Skeletal muscle satellite cell (primary cell): ENCODE data around the gene FOXP2.
A peak's percentile ranks its signal among the peaks of the same experiment; 100 is the strongest.
"Not testable (repeated sequence)": the region's sequence is repeated elsewhere in the genome, so short reads cannot be mapped to it uniquely, and the experiment has no call there.

Source experiments
- H3K27me3 ChIP-seq: 2 replicates; pipeline ENCODE4 v1.7.0; 2013; ENCODE audit warnings: low read length; ENCODE audit not compliant: control insufficient read depth, insufficient read depth
- H3K36me3 ChIP-seq: 2 replicates; pipeline ENCODE4 v1.7.0; 2013; ENCODE audit warnings: mild to moderate bottlenecking, control low read depth, low read length; ENCODE audit not compliant: insufficient read depth
- H3K4me1 ChIP-seq: 2 replicates; pipeline ENCODE4 v1.7.0; 2013; ENCODE audit warnings: low read length; ENCODE audit not compliant: control insufficient read depth, insufficient read depth
- H3K4me2 ChIP-seq: 2 replicates; pipeline ENCODE4 v1.7.0; 2013; ENCODE audit warnings: mild to moderate bottlenecking, low read length
- H3K4me3 ChIP-seq: 2 replicates; pipeline ENCODE4 v1.7.0; 2013; ENCODE audit warnings: low read length
- H3K9ac ChIP-seq: 2 replicates; pipeline ENCODE4 v1.7.0; 2013; ENCODE audit warnings: mild to moderate bottlenecking, low read depth, low read length, moderate library complexity
- H3K9me3 ChIP-seq: replicated peaks from 2 replicates; pipeline ENCODE4 v1.7.0; 2013; ENCODE audit warnings: mild to moderate bottlenecking, control low read depth, low read length

Gene FOXP2

DNA sequence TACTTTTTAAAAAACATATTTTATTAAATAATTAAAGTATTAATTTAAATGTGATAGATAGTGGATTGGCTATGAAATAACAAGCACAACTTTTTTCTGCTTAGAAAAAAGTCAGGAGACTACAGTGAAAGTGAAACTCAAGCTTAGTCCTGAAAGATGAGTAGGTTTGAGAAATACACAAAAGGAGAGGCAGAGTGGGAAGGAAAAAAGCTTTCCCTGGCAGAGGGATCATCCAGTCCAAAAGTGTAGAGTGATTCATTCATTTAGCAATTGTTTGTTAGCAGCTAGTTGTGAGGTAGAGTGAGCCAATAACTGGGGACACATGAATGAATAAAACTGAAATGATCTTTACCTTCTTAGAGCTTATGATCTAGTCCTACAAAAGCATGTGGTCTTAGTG is 93.5 kb downstream of the FOXP2 start:
- no peak overlapping the region for H3K4me2 ChIP-seq
- no peaks in the 10 kb centered on the region for H3K9me3 ChIP-seq
- H3K27me3 ChIP-seq, result no peaks in the 10 kb centered on the region
- no peak overlapping the region for H3K9ac ChIP-seq
- H3K4me3 ChIP-seq, result no peak overlapping the region
- no peaks in the 10 kb centered on the region for H3K36me3 ChIP-seq
- no peaks in the 10 kb centered on the region for H3K4me1 ChIP-seq

DNA sequence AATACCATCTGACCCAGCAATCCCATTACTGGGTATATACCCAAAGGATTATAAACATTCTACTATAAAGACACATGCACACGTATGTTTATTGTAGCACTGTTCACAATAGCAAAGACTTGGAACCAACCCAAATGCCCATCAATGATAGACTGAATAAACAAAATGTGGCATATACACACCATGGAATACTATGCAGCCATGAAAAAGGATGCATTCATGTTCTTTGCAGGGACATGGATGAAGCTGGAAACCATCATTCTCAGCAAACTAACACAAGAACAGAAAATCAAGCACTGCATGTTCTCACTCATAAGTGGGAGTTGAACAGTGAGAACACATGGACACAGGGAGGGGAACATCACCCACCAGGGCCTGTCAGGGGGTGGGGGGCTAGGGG is 96.2 kb downstream of the FOXP2 start:
- H3K9me3 ChIP-seq, H3K36me3 ChIP-seq, H3K4me2 ChIP-seq: not testable (repeated sequence)

DNA sequence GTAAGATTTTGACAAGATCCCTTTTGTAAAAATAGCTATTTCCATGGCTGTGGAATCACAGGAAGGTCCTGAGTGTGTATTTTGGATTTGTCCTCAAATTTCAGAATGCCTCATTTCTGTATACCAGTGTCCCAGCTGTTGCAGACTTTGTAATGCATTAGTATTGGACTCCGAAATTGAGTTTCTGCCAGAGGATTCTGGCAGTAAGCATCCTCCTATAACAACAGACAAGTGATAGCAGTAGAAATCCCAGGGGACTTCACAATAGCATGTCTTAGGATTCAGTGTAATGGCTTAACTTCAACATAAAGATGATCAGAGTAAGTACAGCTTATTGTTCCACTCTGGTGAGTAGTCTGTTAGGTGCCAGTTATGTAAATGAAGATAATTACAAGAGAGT is 104.6 kb downstream of the FOXP2 start:
- Histone ChIP-seq H3K27me3 (no peaks in the 10 kb centered on the region), H3K4me2 (no peak overlapping the region)

More for the DNA sequence above, 96.2 kb downstream of the FOXP2 start:
- not testable (repeated sequence) for H3K4me3 ChIP-seq, H3K27me3 ChIP-seq, H3K9ac ChIP-seq, H3K4me1 ChIP-seq

DNA sequence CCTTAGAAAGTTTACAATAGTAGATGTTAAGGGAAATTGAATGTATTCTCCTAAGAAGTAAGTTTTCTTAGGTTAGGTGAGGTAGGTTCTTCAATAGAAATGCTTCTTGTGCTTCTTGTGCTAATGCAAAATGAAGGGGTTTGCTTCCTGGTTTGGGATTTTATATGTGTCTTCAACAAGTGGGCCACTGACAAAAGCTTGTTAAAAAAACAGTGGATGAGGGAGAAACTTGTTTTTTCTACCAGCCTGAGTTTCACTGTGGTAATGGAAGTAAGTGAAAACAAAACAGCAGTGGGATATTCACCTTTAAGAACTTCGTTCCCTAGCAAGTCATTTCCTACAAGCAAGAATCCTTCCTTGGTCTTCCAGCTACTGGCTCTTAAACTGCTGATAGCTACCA is 107.5 kb downstream of the FOXP2 start:
- Histone ChIP-seq H3K27me3 (no peaks in the 10 kb centered on the region), H3K4me3 (no peak overlapping the region), H3K4me1 (no peaks in the 10 kb centered on the region), H3K9me3 (no peaks in the 10 kb centered on the region), H3K4me2 (no peak overlapping the region), H3K36me3 (no peaks in the 10 kb centered on the region), H3K9ac (no peak overlapping the region)

More for the DNA sequence above, 104.6 kb downstream of the FOXP2 start:
- no peak overlapping the region for H3K4me3 ChIP-seq
- H3K9ac ChIP-seq, result no peak overlapping the region
- no peaks in the 10 kb centered on the region for H3K9me3 ChIP-seq
- H3K36me3 ChIP-seq, result no peaks in the 10 kb centered on the region
- no peaks in the 10 kb centered on the region for H3K4me1 ChIP-seq

DNA sequence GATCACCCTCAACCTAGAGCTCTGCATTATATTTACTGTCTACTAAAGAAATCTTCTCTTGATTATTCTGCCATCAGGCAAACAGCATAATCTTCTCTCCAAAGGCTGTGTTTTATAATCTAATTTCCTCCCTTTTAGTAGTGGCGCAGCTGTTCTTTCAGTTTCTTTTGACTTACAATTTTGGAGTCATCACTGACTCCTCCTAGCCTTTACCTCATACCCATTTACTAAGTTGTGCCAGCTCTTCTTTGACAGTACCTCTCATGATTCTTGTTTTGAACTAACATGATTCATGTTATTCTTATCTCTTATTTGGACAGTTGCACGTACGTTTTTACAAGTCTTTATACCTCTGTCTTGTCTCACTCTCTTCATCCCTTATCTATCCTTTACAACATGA is 113.0 kb downstream of the FOXP2 start:
- Histone ChIP-seq H3K36me3 (no peaks in the 10 kb centered on the region), H3K4me3 (no peak overlapping the region), H3K4me1 (peaks cover 10% of the 10 kb centered on the region), H3K9me3 (no peaks in the 10 kb centered on the region), H3K9ac (no peak overlapping the region), H3K27me3 (no peaks in the 10 kb centered on the region), H3K4me2 (peak overlapping the region; percentile 2)

DNA sequence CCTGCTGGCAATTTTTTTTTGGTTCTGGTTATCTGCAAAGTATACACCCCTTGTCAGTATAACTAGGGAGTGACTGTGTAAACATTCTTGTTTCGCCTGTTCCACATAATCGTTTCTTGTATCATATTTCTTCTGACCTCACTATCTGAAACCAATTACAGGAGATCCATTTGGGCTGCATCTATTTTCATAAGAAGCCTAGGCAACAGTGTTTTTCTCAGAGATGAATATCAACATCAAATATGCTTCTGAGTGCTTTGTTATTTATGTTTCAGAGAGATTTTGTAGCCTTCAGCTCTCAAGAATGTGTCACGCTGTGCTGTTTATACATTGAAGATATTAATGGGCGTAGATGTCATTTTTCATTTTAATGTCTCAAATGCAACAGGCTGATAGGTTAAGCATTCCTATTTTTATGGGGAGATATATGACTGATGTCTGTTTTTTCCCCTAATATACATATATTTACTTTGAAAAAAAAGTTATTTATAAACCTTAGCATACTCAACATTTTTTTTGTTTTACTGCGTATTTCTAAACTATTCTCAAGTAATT is 115.5 kb downstream of the FOXP2 start:
- Histone ChIP-seq H3K36me3 (no peaks in the 10 kb centered on the region), H3K9ac (peak overlapping the region; percentile 46), H3K27me3 (no peaks in the 10 kb centered on the region), H3K9me3 (no peaks in the 10 kb centered on the region), H3K4me1 (peaks cover 14% of the 10 kb centered on the region), H3K4me3 (no peak overlapping the region), H3K4me2 (peak overlapping the region; percentile 30)

DNA sequence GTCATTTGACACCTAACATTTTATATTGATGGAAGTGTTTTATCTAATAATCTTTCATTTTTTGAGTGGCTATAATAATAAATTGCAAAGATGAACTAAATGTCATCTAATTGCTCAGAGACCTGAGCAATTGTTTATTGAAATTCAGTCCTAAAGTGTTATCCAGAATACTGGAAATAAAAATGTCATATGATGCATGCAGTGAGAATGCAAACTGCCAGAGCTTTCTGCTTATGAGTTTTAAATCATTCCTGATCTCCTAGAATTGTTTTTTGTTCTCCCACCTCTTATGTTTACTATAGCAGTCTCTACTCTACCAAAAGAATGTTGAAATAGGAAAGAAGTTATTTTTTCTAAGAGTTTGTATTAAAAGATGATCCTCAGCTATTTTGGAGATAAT is 116.7 kb downstream of the FOXP2 start:
- Histone ChIP-seq H3K9me3 (no peaks in the 10 kb centered on the region), H3K36me3 (no peaks in the 10 kb centered on the region), H3K9ac (peak overlapping the region; percentile 46), H3K4me3 (no peak overlapping the region), H3K4me2 (no peak overlapping the region), H3K4me1 (peaks cover 17% of the 10 kb centered on the region), H3K27me3 (no peaks in the 10 kb centered on the region)

DNA sequence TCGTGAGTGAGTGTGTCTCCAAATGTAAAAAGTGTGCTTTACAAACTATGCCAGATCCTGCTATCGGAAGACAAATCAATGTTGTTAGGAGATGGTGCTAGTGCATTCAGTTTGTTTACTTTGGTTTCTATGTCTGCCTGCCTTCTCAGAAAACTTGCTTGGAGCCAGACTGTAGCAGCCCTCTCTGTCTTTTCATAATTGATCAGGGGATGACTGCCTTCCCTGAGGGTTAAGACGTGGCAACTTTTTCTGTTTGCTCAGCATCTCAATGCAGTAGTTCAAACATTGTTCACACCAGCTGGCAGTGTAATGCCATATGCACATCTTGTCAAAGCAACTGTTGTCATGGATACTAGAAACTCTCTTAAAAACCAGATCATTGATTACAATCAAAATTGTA is 118.5 kb downstream of the FOXP2 start:
- H3K9ac ChIP-seq, result no peak overlapping the region
- H3K27me3 ChIP-seq, result no peaks in the 10 kb centered on the region
- H3K4me1 ChIP-seq, result peaks cover 17% of the 10 kb centered on the region
- H3K36me3 ChIP-seq, result no peaks in the 10 kb centered on the region
- H3K9me3 ChIP-seq, result no peaks in the 10 kb centered on the region
- no peak overlapping the region for H3K4me2 ChIP-seq
- H3K4me3 ChIP-seq, result no peak overlapping the region

DNA sequence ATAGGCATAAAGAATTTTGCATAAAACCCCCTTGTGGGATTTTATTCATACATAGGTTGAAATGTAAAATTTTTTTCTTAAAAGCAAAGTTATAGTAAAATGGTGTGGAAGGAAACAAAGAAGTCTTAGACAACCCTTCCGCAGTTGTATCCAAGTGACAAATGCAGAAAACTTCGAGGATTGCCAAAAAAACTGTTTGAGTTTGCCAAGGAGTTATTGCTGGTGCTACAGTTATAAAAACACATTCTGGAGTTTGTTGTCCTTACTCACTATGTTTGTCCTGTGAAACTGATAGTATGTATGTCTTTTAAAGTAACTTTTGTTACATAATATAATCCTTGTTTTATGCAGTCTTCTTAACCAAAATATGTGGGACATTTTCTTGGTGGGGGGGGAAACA is 120.3 kb downstream of the FOXP2 start:
- Histone ChIP-seq H3K9ac (no peak overlapping the region), H3K4me3 (no peak overlapping the region), H3K4me2 (no peak overlapping the region), H3K4me1 (peaks cover 13% of the 10 kb centered on the region), H3K27me3 (no peaks in the 10 kb centered on the region), H3K9me3 (no peaks in the 10 kb centered on the region), H3K36me3 (no peaks in the 10 kb centered on the region)

DNA sequence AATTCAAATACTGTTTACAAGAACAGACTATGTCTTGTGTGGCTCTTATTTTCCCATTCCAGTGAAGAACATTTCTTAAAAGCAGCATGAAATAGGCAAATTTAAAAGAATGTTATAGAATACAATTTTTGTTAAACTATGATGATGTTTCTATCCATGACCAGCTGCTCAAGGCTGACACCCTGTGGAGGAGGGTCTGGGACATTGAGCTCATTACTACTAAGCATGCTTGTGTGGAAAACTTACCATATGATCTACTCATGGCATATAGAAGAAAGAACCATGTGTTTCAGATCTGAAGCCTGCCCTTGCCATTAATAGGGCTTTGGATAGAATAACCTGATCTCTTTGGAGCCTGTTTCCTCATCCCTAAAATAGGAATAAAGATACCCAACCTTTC is 125.0 kb downstream of the FOXP2 start:
- H3K4me1 ChIP-seq, result peaks cover 6% of the 10 kb centered on the region
- no peak overlapping the region for H3K9ac ChIP-seq
- H3K27me3 ChIP-seq, result no peaks in the 10 kb centered on the region
- H3K4me2 ChIP-seq, result no peak overlapping the region
- H3K36me3 ChIP-seq, result no peaks in the 10 kb centered on the region
- no peak overlapping the region for H3K4me3 ChIP-seq
- H3K9me3 ChIP-seq, result no peaks in the 10 kb centered on the region

DNA sequence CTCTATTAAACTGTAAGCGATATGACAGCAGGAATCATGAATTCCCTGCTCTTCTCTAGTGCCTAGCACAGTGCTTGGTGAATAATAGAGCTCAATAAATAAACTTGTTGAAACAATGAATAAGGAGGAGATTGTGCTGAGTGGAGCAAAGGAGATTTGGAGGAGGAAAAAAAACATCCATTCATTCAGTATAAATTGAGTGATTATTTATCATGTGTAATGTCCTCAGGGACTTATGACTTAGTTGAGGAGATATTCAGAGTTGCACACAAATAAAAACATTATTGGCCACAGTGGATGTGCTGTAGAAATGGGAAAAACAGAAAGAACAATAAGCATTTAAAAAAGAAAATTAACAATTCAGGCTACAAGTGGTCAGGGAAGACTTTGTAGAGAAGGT is 125.7 kb downstream of the FOXP2 start:
- H3K36me3 ChIP-seq, result no peaks in the 10 kb centered on the region
- H3K9me3 ChIP-seq, result no peaks in the 10 kb centered on the region
- no peak overlapping the region for H3K4me2 ChIP-seq
- no peak overlapping the region for H3K9ac ChIP-seq
- peaks cover 2% of the 10 kb centered on the region for H3K4me1 ChIP-seq
- no peaks in the 10 kb centered on the region for H3K27me3 ChIP-seq
- H3K4me3 ChIP-seq, result no peak overlapping the region

DNA sequence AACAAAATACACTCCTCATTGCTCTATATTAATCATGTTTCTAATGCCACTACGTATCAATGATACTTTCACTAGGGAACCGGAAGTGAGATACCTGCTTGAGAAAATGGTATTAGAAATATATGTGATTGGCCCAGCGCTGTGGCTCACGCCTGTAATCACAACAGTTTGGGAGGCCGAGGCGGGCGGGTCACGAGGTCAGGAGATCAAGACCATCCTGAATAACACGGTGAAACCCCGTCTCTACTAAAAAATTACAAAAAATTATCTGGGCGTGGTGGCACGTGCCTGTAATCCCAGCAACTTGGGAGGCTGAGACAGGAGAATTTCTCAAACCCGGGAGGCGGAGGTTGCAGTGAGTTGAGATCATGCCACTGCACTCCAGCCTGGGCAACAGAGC is 132.7 kb downstream of the FOXP2 start:
- H3K9me3 ChIP-seq, H3K4me1 ChIP-seq, H3K27me3 ChIP-seq, H3K36me3 ChIP-seq, H3K4me3 ChIP-seq, H3K9ac ChIP-seq, H3K4me2 ChIP-seq: not testable (repeated sequence)
